Measurements from ENCODE around the gene BEX2. TPM values are rescaled to one million over a fixed set of nuclear protein-coding genes. Genes with fewer than 3 reads are reported as not detected.
A peak's percentile ranks its signal among the peaks of the same experiment; 100 is the strongest.
"Not testable (repeated sequence)": the region's sequence is repeated elsewhere in the genome, so short reads cannot be mapped to it uniquely, and the experiment has no call there.

The BEX2 gene
- total RNA-seq (ENCODE audit: unreplicated experiment), result 50.4 TPM
- long read RNA-seq, transcript BEX2-202 (3 exons, 899 nt), result major isoform, 16 of 20 reads
- long read RNA-seq, partial matches to known transcripts, result 1 of 20 reads
- long read RNA-seq, other reads (novel, unspliced or antisense), result 0 of 20 reads

DNA sequence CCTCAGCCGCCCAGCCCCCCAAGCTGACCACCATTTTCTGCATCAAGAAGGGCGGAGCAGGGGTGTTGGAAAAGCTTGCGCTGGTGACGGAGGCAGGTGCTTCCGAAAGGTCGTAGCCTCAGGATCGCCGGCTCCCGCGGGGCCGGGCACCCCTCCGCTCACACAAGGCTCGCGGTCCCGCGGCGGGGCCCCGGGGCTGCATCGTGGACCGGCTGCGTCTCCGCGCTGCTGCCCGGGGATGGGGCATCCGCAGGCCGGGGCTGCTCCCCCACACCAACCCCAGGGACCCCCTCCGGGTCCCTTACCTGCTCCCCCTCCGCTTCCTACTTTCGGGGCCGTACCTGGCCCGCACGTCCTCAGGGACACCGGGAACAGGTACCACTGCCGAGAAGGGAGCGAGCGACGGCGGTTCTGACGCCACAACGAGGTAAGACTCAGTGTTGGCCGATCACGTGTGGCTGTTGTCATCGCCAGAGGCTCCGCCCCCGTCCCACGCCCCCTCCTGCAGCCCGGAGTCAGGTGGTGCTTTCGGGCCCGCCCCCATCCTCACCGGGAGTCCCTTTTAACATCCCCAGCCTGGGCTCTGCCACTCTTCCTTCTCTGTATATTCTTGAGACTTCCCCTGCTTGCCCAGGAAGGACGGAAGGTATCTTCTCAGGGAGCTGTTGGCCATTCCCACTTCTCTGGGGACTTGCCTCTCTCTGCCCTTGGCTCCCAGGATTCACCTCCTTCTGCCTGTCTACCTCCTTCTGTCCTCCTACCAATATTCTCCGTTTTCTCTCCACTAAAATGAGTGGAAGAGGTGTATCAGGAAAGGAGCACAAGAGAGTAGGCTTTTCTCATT is at the start of gene BEX2:
TSS of gene BEX2 (minus strand) at position 436 of the 844 bp plus-strand sequence. CDS start 1,014 bp downstream, outside the sequence.
- Mint-ChIP-seq H3K4me1 (ENCODE audit: unreplicated experiment) (peaks cover 3% of the 10 kb centered on the region), H3K36me3 (ENCODE audit: low read depth, unreplicated experiment) (no peaks in the 10 kb centered on the region), H3K9me3 (ENCODE audit: unreplicated experiment) (no peaks in the 10 kb centered on the region), H3K27ac (ENCODE audit: unreplicated experiment) (peak within 1 kb of the TSS; percentile 85), H3K27me3 (ENCODE audit: unreplicated experiment) (peaks cover 2% of the 10 kb centered on the region), H3K4me3 (ENCODE audit: unreplicated experiment) (peak within 1 kb of the TSS; percentile 92)
- TF ChIP-seq, protein P1, sequence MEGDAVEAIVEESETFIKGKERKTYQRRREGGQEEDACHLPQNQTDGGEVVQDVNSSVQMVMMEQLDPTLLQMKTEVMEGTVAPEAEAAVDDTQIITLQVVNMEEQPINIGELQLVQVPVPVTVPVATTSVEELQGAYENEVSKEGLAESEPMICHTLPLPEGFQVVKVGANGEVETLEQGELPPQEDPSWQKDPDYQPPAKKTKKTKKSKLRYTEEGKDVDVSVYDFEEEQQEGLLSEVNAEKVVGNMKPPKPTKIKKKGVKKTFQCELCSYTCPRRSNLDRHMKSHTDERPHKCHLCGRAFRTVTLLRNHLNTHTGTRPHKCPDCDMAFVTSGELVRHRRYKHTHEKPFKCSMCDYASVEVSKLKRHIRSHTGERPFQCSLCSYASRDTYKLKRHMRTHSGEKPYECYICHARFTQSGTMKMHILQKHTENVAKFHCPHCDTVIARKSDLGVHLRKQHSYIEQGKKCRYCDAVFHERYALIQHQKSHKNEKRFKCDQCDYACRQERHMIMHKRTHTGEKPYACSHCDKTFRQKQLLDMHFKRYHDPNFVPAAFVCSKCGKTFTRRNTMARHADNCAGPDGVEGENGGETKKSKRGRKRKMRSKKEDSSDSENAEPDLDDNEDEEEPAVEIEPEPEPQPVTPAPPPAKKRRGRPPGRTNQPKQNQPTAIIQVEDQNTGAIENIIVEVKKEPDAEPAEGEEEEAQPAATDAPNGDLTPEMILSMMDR (IDR thresholded peaks at IDR 0.05; ENCODE audit: unreplicated experiment), result no peak
- peak; percentile 76 for DNase-seq (ENCODE audit: low spot score)

DNA sequence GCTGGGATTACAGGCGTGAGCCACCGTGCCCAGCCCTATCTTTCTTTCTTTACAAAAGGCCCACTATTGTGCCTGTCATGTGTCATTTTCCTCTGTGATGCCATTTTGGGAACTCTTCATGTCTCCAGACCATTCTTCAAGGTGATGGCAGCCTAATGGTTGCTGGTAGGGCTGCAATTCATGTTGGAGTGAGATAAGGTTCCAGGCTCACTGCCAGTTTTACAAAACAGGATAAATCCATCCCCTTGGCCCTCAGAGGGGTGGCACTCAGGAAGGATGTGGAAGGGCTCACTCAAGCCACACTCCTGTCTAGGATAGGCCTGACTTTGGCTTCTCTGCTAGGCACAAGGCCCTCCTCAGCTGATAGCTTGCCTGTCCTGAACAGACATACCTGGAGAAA is 49.3 kb upstream of the BEX2 start:
- Mint-ChIP-seq H3K9me3 (ENCODE audit: unreplicated experiment) (no peaks in the 10 kb centered on the region), H3K27ac (ENCODE audit: unreplicated experiment) (no peak overlapping the region), H3K4me3 (ENCODE audit: unreplicated experiment) (peak overlapping the region; percentile 25), H3K36me3 (ENCODE audit: low read depth, unreplicated experiment) (peaks cover 5% of the 10 kb centered on the region), H3K4me1 (ENCODE audit: unreplicated experiment) (peaks cover 15% of the 10 kb centered on the region), H3K27me3 (ENCODE audit: unreplicated experiment) (peaks cover 6% of the 10 kb centered on the region)
- no peak for DNase-seq (ENCODE audit: low spot score)
- TF ChIP-seq, protein P1 (IDR thresholded peaks at IDR 0.05; ENCODE audit: unreplicated experiment), result no peak

DNA sequence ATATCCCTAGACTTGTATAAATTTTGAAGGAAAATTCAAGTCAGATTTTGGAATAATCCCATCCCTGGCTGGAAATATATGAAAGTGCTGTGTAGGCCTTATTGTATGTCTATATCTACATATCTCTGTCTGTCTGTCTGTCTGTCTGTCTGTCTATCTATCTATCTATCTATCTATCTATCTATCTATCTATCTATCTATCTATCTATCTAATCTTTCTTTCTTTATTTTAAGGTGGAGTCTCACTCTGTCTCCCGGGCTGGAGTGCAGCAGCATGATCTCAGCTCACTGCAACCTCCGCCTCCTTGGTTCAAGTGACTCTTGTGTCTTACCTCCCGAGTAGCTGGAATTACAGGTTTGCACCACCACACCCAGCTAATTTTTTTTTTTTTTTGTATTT is 48.8 kb upstream of the BEX2 start:
- H3K36me3 Mint-ChIP-seq (ENCODE audit: low read depth, unreplicated experiment); DNase-seq (ENCODE audit: low spot score); H3K9me3 Mint-ChIP-seq (ENCODE audit: unreplicated experiment); H3K4me3 Mint-ChIP-seq (ENCODE audit: unreplicated experiment); H3K27me3 Mint-ChIP-seq (ENCODE audit: unreplicated experiment); H3K27ac Mint-ChIP-seq (ENCODE audit: unreplicated experiment): not testable (repeated sequence)
- H3K4me1 Mint-ChIP-seq (ENCODE audit: unreplicated experiment), result peaks cover 15% of the 10 kb centered on the region

DNA sequence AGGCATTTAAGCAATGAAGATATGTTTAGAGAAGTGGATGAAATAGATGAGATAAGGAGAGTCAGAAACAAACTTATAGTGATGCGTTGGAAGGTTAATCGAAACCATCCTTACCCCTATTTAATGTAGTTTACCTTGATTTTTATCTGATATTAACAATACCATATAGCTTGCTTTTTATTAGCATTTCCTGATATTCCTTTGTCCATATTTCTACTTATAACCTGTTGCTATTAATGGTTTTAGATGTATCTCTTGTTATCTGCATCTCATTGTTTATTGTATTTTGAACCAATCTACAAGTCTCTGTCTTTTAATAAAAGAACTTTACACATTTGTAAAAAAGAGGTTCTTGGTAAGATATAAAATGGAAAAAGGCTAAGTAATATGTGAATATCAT is 47.1 kb upstream of the BEX2 start:
- Mint-ChIP-seq H3K9me3 (ENCODE audit: unreplicated experiment) (no peaks in the 10 kb centered on the region), H3K27me3 (ENCODE audit: unreplicated experiment) (peaks cover 6% of the 10 kb centered on the region), H3K36me3 (ENCODE audit: low read depth, unreplicated experiment) (peaks cover 5% of the 10 kb centered on the region), H3K27ac (ENCODE audit: unreplicated experiment) (peak overlapping the region; percentile 6), H3K4me3 (ENCODE audit: unreplicated experiment) (peak overlapping the region; percentile 97), H3K4me1 (ENCODE audit: unreplicated experiment) (peaks cover 15% of the 10 kb centered on the region)
- no peak for DNase-seq (ENCODE audit: low spot score)
- TF ChIP-seq, protein P1 (IDR thresholded peaks at IDR 0.05; ENCODE audit: unreplicated experiment), result no peak

DNA sequence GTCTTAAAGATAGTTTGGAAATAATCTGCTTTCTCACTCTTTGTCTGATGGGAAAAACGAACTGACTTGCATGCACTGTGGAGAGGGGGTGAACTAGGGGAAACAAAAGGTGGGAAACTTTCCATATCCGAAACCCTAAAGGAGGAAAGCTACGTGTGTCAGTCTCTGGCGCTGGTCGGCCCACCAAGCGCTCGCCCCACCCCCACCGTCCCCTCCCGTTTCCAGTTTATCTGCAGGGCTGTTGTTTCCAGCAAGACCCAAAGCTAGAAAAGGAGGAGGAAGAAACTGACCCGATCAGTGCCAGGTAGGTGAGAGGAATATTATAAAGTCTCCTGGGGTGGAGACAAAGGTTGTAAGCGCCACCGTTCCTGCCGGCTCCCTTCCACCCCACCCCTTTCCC is 46.1 kb upstream of the BEX2 start:
- peak; percentile 15 for DNase-seq (ENCODE audit: low spot score)
- Mint-ChIP-seq H3K4me1 (ENCODE audit: unreplicated experiment) (peaks cover 15% of the 10 kb centered on the region), H3K9me3 (ENCODE audit: unreplicated experiment) (no peaks in the 10 kb centered on the region)

More for the DNA sequence above, 46.1 kb upstream of the BEX2 start:
- TF ChIP-seq, protein P1 (IDR thresholded peaks at IDR 0.05; ENCODE audit: unreplicated experiment), result no peak
- H3K27ac Mint-ChIP-seq (ENCODE audit: unreplicated experiment), result peak overlapping the region; percentile 96
- peaks cover 5% of the 10 kb centered on the region for H3K36me3 Mint-ChIP-seq (ENCODE audit: low read depth, unreplicated experiment)
- H3K27me3 Mint-ChIP-seq (ENCODE audit: unreplicated experiment), result peaks cover 6% of the 10 kb centered on the region
- H3K4me3 Mint-ChIP-seq (ENCODE audit: unreplicated experiment), result peak overlapping the region; percentile 97
